Fibroblast of pulmonary artery (primary cell): ENCODE measurements around the gene PXYLP1.
A peak's percentile ranks its signal among the peaks of the same experiment; 100 is the strongest.

Experiments used
- DNase-seq: peaks from one replicate; pipeline ENCODE4 v3.0.0-alpha.2; 2010; ENCODE audit warnings: low read depth
- H3K4me3 ChIP-seq: replicated peaks from 2 replicates; pipeline ENCODE4 v1.5.1; 2011; ENCODE audit warnings: low read depth, mild to moderate bottlenecking, control low read depth, low read length, moderate library complexity
- TF ChIP-seq, protein P1 (sequence below): IDR thresholded peaks from 2 replicates; pipeline ENCODE4 v1.5.1; 2011; ENCODE audit warnings: mild to moderate bottlenecking, control low read depth, low read length, inconsistent platforms; ENCODE audit errors: missing control alignments

PXYLP1 gene

DNA sequence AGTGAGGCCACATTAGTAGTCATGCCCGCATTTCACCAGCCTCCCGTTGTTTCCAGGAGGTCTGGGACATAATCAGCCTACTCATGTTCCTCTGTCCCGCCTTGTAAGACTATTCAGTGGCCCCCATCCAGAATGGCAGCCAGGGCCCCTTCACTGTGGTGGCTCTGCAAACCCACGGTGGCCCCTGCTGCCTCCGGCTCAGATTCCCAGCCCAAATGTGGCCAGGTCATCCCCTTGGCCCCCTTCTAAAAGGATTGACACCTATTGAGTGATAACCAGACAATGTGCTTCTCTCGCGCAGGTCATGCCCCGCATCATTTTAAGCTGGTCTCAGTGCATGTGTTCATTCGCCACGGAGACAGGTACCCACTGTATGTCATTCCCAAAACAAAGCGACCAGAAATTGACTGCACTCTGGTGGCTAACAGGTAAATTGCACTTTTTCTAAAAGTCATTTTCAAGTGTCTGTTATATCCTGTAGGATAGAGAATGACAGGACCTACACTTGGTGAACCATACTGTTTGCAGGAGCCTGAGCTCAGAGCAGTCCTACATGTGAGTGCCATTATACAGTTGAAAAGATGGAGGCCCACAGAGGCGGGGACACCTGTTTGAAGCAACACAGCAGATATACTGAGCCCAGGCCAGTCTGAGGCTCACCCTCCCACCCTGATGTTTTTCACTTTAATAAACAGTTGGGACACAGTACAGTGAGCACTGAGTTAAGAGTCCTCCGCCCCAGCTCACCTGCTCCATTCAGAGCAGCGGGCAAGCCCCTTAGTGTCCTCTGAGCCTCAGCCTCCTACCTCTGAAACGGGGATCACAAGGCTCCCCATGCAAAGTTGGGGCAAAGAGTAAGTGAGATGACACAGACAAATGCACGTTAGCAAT lies 47.7 kb downstream of the PXYLP1 start:
- TF ChIP-seq, protein P1, sequence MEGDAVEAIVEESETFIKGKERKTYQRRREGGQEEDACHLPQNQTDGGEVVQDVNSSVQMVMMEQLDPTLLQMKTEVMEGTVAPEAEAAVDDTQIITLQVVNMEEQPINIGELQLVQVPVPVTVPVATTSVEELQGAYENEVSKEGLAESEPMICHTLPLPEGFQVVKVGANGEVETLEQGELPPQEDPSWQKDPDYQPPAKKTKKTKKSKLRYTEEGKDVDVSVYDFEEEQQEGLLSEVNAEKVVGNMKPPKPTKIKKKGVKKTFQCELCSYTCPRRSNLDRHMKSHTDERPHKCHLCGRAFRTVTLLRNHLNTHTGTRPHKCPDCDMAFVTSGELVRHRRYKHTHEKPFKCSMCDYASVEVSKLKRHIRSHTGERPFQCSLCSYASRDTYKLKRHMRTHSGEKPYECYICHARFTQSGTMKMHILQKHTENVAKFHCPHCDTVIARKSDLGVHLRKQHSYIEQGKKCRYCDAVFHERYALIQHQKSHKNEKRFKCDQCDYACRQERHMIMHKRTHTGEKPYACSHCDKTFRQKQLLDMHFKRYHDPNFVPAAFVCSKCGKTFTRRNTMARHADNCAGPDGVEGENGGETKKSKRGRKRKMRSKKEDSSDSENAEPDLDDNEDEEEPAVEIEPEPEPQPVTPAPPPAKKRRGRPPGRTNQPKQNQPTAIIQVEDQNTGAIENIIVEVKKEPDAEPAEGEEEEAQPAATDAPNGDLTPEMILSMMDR, result peak; percentile 64
- no peak overlapping the region for H3K4me3 ChIP-seq
- peak; percentile 50 for DNase-seq

DNA sequence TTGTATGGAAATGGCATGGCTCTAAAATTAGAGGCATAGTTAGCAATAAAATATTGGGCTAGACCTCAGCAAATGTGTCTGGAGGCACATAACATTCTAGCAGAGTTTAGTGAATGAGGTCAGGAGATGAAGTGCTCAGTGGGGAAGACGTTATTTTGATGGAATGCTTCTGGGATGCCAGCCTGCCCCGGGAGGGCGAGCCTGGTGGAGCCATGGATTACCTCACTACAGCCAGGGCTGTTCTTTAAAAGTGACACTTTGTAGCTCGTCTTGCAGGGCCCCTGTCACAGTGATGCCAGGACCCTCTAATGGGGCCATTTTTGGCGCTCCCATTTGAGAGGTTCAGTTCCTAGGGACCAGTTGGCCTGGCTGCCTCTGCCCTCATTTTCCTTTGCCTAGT lies 48.5 kb downstream of the PXYLP1 start:
- no peak overlapping the region for H3K4me3 ChIP-seq
- TF ChIP-seq, protein P1, result no peak
- no peak for DNase-seq

DNA sequence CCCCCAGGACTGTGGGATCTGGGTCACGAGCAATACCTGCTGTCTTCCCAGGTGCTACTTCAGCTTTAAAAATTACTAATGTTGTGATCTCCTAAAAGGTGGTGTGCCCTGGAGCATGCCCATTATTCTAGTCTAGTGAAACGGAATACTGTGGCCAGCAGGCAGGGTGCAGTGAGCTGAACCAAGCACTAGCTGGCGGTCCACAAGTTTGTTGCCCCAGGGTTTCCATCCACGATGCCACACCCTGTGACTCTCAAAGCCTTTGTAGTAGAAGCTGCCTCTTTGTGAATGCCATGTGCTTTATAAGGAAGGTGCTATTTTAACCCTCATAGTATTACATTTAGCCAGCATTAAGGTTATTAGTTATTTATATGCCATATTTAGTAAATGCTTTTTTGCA lies 49.1 kb downstream of the PXYLP1 start:
- no peak for DNase-seq

GRCh38 chr3:141285570-141285969 lies 53.9 kb downstream of the PXYLP1 start:
- TF ChIP-seq, protein P1, result no peak
- no peak overlapping the region for H3K4me3 ChIP-seq
- DNase-seq, result no peak

More for the DNA sequence above, 49.1 kb downstream of the PXYLP1 start:
- H3K4me3 ChIP-seq, result no peak overlapping the region
- TF ChIP-seq, protein P1, result no peak

GRCh38 chr3:141286856-141287255 lies 55.2 kb downstream of the PXYLP1 start:
- no peak overlapping the region for H3K4me3 ChIP-seq
- no peak for DNase-seq
- TF ChIP-seq, protein P1, result no peak

DNA sequence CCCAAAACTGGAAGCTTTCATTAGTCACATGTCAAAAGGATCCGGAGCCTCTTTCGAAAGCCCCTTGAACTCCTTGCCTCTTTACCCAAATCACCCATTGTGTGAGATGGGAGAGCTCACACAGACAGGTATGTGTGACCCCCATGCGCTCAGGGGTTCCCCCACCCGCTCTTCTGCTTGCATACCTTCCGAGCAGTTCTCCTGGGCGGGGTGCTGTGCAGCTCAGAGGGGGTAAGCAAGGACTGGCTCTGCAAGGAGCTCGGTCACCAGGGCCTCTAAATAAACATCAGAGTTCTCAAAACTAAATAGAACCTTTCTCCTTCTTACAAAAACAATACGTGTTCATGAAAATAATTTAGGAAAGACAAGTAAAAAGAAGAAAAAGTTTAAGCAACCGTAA lies 55.7 kb downstream of the PXYLP1 start:
- DNase-seq, result no peak
- no peak overlapping the region for H3K4me3 ChIP-seq
- TF ChIP-seq, protein P1, result no peak
